K562 (cell line): ENCODE results near the gene TBX1. TPM values are rescaled to one million over a fixed set of nuclear protein-coding genes. Genes with fewer than 3 reads are reported as not detected.

ENCODE experiments used
- GATAD2B ChIP-seq: fragments of 450-650 bp; IDR thresholded peaks from 2 replicates; pipeline ENCODE4 v1.6.1; 2017; ENCODE audit warnings: mild to moderate bottlenecking, borderline replicate concordance
- ILF3 ChIP-seq: fragments of 450-650 bp; IDR thresholded peaks from 2 replicates; pipeline ENCODE4 v1.6.1; 2018; ENCODE audit warnings: antibody characterized with exemption, mild to moderate bottlenecking, moderate library complexity, borderline replicate concordance
- PML ChIP-seq: IDR thresholded peaks from 2 replicates; pipeline ENCODE4 v1.6.1; 2012; ENCODE audit warnings: low read length, inconsistent platforms
- POLR2AphosphoS2 ChIP-seq: IDR thresholded peaks from 2 replicates; pipeline ENCODE4 v1.6.1; 2012; ENCODE audit warnings: low read length, improper control_type of control experiment
- SMARCA5 ChIP-seq: fragments of 450-650 bp; IDR thresholded peaks from 2 replicates; pipeline ENCODE4 v1.6.1; 2016
- polyA plus RNA-seq, 8 experiments: library from polyadenylated mRNA; depleted of rRNA in 4 of 8; stranded (reverse) in 5 of 8; unstranded in 3 of 8; fragments of >200 nt; fragmentation: Nextera tagmentation in 2 of 8; fragmentation: Illumina TruSeq in 1 of 8; extraction: Ambion mirVana in 2 of 8; extraction: Trizol in 1 of 8; gene quantifications; 2 replicates each; pipeline versions ENCODE4 v1.2.1 to v1.2.3, GENCODE V29; 2011 to 2014; ENCODE audit warnings: inconsistent platforms in 1 of 8, missing spikeins in 1 of 8
- total RNA-seq, 7 experiments: library from RNA; depleted of rRNA in 6 of 7; stranded (reverse); fragments of >200 nt in 6 of 7; fragmentation: Illumina TruSeq in 2 of 7; extraction: Trizol in 2 of 7; gene quantifications; 2 replicates each; pipeline versions ENCODE4 v1.2.1 to v1.2.3, GENCODE V29; 2011 to 2021; ENCODE audit warnings: low replicate concordance in 1 of 7
- TF ChIP-seq, protein P1 (sequence below): fragments of 250-450 bp; sonication (Bioruptor Pico); IDR thresholded peaks from 2 replicates; pipeline ENCODE4 v1.8.0; 2021; ENCODE audit warnings: mild to moderate bottlenecking, moderate library complexity
- TF ChIP-seq, protein P2 (sequence below): sonication (generic); formaldehyde crosslinking; IDR thresholded peaks from 2 replicates; pipeline ENCODE4 v1.4.0; 2020; ENCODE audit warnings: mild to moderate bottlenecking, missing genetic modification reagents
- TF ChIP-seq, protein P3 (sequence below), 2 experiments: IDR thresholded peaks in 1 of 2; conservative IDR thresholded peaks in 1 of 2; 2 replicates each; pipeline ENCODE4 v1.6.1; 2016; ENCODE audit warnings: low read depth in 2 of 2, mild to moderate bottlenecking in 1 of 2, missing compliant biosample characterization in 1 of 2, missing genetic modification characterization in 1 of 2, moderate library complexity in 1 of 2
- TF ChIP-seq, protein P4 (sequence below), 3 experiments: fragments of 200-800 bp in 1 of 3; fragments of 250-450 bp in 1 of 3; fragments of 450-650 bp in 1 of 3; sonication (Bioruptor Pico) in 1 of 3; sonication (Bioruptor generic) in 1 of 3; formaldehyde crosslinking in 1 of 3; IDR thresholded peaks; 2 replicates each; pipeline versions ENCODE4 v1.6.1 to v1.8.0; 2016 to 2022; ENCODE audit warnings: mild to moderate bottlenecking in 2 of 3, missing genetic modification characterization in 2 of 3, missing compliant biosample characterization in 1 of 3, moderate library complexity in 1 of 3
- TF ChIP-seq, protein P5 (sequence below): fragments of 250-450 bp; sonication (Bioruptor Pico); IDR thresholded peaks from 2 replicates; pipeline ENCODE4 v1.4.0; 2020; ENCODE audit warnings: mild to moderate bottlenecking, moderate library complexity
- TF ChIP-seq, protein P6 (sequence below): fragments of 250-450 bp; sonication (Bioruptor Pico); IDR thresholded peaks from 2 replicates; pipeline ENCODE4 v1.4.0; 2020; ENCODE audit warnings: mild to moderate bottlenecking, moderate library complexity

TBX1 gene
- total and polyA plus RNA-seq, 9 of the 15 experiments (the other 6 are each of a cell fraction or from before 2014, with no cell fraction given) = 0.07 to 35.0 (median 3.9) TPM

DNA sequence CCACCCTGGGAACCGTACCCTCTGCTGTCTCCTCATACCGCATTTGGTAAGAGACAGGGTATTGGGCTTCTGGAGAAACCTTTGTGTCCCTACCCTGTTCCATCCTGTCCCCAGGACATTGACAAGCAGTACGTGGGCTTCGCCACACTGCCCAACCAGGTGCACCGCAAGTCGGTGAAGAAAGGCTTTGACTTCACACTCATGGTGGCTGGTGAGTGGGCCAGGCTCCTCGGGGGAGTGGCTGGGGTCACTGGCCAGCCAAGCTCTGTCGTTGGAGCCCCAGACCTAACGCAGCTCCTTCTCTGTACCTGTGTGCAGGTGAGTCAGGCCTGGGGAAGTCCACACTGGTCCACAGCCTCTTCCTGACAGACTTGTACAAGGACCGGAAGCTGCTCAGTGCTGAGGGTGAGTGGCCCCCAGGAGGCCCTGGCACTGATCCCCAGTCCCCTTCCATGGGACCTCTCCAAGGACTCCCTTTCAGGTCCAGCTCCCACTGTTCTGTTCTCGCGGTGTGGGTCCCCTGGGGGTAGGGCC lies 41.0 kb upstream of the TBX1 start (continued):
- TF ChIP-seq, protein P1, sequence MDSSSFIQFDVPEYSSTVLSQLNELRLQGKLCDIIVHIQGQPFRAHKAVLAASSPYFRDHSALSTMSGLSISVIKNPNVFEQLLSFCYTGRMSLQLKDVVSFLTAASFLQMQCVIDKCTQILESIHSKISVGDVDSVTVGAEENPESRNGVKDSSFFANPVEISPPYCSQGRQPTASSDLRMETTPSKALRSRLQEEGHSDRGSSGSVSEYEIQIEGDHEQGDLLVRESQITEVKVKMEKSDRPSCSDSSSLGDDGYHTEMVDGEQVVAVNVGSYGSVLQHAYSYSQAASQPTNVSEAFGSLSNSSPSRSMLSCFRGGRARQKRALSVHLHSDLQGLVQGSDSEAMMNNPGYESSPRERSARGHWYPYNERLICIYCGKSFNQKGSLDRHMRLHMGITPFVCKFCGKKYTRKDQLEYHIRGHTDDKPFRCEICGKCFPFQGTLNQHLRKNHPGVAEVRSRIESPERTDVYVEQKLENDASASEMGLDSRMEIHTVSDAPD (CRISPR knock-in tag) = no peak
- TF ChIP-seq ILF3 (no peak), GATAD2B (no peak), POLR2AphosphoS2 (no peak), PML (no peak), SMARCA5 (peak; percentile 74; the same call in 1 of the 2 replicates)
- TF ChIP-seq, protein P2, sequence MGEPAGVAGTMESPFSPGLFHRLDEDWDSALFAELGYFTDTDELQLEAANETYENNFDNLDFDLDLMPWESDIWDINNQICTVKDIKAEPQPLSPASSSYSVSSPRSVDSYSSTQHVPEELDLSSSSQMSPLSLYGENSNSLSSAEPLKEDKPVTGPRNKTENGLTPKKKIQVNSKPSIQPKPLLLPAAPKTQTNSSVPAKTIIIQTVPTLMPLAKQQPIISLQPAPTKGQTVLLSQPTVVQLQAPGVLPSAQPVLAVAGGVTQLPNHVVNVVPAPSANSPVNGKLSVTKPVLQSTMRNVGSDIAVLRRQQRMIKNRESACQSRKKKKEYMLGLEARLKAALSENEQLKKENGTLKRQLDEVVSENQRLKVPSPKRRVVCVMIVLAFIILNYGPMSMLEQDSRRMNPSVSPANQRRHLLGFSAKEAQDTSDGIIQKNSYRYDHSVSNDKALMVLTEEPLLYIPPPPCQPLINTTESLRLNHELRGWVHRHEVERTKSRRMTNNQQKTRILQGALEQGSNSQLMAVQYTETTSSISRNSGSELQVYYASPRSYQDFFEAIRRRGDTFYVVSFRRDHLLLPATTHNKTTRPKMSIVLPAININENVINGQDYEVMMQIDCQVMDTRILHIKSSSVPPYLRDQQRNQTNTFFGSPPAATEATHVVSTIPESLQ (CRISPR knock-in tag) = no peak
- TF ChIP-seq, protein P3, sequence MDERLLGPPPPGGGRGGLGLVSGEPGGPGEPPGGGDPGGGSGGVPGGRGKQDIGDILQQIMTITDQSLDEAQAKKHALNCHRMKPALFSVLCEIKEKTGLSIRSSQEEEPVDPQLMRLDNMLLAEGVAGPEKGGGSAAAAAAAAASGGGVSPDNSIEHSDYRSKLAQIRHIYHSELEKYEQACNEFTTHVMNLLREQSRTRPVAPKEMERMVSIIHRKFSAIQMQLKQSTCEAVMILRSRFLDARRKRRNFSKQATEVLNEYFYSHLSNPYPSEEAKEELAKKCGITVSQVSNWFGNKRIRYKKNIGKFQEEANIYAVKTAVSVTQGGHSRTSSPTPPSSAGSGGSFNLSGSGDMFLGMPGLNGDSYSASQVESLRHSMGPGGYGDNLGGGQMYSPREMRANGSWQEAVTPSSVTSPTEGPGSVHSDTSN (CRISPR knock-in tag; IDR thresholded peaks at IDR 0.05; ENCODE audit: low read depth) = no peak
- TF ChIP-seq, protein P3 (tag; conservative IDR thresholded peaks at IDR 0.05; ENCODE audit: low read depth) = no peak
- TF ChIP-seq, protein P4, sequence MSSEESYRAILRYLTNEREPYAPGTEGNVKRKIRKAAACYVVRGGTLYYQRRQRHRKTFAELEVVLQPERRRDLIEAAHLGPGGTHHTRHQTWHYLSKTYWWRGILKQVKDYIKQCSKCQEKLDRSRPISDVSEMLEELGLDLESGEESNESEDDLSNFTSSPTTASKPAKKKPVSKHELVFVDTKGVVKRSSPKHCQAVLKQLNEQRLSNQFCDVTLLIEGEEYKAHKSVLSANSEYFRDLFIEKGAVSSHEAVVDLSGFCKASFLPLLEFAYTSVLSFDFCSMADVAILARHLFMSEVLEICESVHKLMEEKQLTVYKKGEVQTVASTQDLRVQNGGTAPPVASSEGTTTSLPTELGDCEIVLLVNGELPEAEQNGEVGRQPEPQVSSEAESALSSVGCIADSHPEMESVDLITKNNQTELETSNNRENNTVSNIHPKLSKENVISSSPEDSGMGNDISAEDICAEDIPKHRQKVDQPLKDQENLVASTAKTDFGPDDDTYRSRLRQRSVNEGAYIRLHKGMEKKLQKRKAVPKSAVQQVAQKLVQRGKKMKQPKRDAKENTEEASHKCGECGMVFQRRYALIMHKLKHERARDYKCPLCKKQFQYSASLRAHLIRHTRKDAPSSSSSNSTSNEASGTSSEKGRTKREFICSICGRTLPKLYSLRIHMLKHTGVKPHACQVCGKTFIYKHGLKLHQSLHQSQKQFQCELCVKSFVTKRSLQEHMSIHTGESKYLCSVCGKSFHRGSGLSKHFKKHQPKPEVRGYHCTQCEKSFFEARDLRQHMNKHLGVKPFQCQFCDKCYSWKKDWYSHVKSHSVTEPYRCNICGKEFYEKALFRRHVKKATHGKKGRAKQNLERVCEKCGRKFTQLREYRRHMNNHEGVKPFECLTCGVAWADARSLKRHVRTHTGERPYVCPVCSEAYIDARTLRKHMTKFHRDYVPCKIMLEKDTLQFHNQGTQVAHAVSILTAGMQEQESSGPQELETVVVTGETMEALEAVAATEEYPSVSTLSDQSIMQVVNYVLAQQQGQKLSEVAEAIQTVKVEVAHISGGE (CRISPR knock-in tag; IDR thresholded peaks at IDR 0.05) = no peak
- TF ChIP-seq, protein P5, sequence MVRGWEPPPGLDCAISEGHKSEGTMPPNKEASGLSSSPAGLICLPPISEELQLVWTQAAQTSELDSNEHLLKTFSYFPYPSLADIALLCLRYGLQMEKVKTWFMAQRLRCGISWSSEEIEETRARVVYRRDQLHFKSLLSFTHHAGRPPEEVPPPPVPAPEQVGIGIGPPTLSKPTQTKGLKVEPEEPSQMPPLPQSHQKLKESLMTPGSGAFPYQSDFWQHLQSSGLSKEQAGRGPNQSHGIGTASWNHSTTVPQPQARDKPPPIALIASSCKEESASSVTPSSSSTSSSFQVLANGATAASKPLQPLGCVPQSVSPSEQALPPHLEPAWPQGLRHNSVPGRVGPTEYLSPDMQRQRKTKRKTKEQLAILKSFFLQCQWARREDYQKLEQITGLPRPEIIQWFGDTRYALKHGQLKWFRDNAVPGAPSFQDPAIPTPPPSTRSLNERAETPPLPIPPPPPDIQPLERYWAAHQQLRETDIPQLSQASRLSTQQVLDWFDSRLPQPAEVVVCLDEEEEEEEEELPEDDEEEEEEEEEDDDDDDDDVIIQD = no peak
- TF ChIP-seq, protein P6, sequence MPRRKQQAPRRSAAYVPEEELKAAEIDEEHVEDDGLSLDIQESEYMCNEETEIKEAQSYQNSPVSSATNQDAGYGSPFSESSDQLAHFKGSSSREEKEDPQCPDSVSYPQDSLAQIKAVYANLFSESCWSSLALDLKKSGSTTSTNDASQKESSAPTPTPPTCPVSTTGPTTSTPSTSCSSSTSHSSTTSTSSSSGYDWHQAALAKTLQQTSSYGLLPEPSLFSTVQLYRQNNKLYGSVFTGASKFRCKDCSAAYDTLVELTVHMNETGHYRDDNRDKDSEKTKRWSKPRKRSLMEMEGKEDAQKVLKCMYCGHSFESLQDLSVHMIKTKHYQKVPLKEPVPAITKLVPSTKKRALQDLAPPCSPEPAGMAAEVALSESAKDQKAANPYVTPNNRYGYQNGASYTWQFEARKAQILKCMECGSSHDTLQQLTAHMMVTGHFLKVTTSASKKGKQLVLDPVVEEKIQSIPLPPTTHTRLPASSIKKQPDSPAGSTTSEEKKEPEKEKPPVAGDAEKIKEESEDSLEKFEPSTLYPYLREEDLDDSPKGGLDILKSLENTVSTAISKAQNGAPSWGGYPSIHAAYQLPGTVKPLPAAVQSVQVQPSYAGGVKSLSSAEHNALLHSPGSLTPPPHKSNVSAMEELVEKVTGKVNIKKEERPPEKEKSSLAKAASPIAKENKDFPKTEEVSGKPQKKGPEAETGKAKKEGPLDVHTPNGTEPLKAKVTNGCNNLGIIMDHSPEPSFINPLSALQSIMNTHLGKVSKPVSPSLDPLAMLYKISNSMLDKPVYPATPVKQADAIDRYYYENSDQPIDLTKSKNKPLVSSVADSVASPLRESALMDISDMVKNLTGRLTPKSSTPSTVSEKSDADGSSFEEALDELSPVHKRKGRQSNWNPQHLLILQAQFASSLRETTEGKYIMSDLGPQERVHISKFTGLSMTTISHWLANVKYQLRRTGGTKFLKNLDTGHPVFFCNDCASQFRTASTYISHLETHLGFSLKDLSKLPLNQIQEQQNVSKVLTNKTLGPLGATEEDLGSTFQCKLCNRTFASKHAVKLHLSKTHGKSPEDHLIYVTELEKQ (CRISPR knock-in tag) = no peak
